ENCODE data around the gene SBF2.

SBF2 gene

DNA sequence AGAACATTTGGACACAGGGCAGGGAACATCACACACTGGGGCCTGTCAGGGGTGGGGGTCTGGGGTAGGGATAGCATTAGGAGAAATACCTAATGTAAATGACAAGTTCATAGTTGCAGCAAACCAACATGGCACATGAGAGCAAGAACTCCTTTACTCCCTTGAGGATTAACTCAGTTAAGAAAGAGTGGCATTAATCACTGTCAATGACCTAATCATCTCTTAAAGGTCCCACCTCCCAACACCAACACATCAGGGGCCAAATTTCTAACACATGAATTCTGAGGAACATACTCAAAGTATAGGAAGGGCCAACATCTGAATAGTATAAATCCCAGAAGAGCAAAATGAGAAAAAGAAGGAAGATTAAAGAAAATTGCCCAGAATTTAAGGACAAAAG is 357.3 kb downstream of the SBF2 start:
- TF ChIP-seq POLR2AphosphoS5 (IDR thresholded peaks at IDR 0.05; ENCODE audit: low read depth, low read length) = no peak
- TF ChIP-seq, protein P1, sequence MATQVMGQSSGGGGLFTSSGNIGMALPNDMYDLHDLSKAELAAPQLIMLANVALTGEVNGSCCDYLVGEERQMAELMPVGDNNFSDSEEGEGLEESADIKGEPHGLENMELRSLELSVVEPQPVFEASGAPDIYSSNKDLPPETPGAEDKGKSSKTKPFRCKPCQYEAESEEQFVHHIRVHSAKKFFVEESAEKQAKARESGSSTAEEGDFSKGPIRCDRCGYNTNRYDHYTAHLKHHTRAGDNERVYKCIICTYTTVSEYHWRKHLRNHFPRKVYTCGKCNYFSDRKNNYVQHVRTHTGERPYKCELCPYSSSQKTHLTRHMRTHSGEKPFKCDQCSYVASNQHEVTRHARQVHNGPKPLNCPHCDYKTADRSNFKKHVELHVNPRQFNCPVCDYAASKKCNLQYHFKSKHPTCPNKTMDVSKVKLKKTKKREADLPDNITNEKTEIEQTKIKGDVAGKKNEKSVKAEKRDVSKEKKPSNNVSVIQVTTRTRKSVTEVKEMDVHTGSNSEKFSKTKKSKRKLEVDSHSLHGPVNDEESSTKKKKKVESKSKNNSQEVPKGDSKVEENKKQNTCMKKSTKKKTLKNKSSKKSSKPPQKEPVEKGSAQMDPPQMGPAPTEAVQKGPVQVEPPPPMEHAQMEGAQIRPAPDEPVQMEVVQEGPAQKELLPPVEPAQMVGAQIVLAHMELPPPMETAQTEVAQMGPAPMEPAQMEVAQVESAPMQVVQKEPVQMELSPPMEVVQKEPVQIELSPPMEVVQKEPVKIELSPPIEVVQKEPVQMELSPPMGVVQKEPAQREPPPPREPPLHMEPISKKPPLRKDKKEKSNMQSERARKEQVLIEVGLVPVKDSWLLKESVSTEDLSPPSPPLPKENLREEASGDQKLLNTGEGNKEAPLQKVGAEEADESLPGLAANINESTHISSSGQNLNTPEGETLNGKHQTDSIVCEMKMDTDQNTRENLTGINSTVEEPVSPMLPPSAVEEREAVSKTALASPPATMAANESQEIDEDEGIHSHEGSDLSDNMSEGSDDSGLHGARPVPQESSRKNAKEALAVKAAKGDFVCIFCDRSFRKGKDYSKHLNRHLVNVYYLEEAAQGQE (IDR thresholded peaks at IDR 0.05; ENCODE audit: insufficient read depth in 1 of 2, low read depth in 2 of 2, low read length in 2 of 2) = no peak
- TF ChIP-seq FOXP2 (optimal IDR thresholded peaks at IDR 0.05; ENCODE audit: borderline replicate concordance, extremely low read depth, extremely low read length, insufficient read depth) = no peak
- no peak for TF ChIP-seq SIN3A (IDR thresholded peaks at IDR 0.05; ENCODE audit: borderline replicate concordance, insufficient read depth, low read length)
- no peak for TF ChIP-seq TAF1 (IDR thresholded peaks at IDR 0.05; ENCODE audit: borderline replicate concordance, insufficient read depth, low read length)

DNA sequence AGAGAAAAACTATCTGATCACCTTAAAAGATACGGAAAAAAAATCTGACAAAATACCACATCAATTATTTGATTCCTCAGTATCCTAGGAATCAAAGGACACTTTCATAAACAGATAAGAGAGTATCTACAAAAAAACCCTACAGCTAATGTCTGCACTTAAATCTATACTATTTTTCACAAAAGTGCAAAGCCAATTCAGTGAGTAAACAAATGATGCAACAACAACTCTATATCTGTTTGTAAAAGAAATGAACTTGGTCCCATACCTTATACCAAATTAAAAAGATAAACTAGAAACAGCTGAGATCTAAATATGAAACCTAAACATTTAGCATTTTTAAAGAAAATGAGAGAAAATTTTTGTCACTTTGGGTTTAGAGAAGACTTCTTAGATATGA is 366.3 kb downstream of the SBF2 start:
- TF ChIP-seq FOXP2 (optimal IDR thresholded peaks at IDR 0.05; ENCODE audit: borderline replicate concordance, extremely low read depth, extremely low read length, insufficient read depth) = no peak
- no peak for TF ChIP-seq TAF1 (IDR thresholded peaks at IDR 0.05; ENCODE audit: borderline replicate concordance, insufficient read depth, low read length)
- TF ChIP-seq SIN3A (IDR thresholded peaks at IDR 0.05; ENCODE audit: borderline replicate concordance, insufficient read depth, low read length) = no peak
- TF ChIP-seq POLR2AphosphoS5 (IDR thresholded peaks at IDR 0.05; ENCODE audit: low read depth, low read length) = no peak
- TF ChIP-seq, protein P1 (IDR thresholded peaks at IDR 0.05; ENCODE audit: insufficient read depth in 1 of 2, low read depth in 2 of 2, low read length in 2 of 2) = no peak

DNA sequence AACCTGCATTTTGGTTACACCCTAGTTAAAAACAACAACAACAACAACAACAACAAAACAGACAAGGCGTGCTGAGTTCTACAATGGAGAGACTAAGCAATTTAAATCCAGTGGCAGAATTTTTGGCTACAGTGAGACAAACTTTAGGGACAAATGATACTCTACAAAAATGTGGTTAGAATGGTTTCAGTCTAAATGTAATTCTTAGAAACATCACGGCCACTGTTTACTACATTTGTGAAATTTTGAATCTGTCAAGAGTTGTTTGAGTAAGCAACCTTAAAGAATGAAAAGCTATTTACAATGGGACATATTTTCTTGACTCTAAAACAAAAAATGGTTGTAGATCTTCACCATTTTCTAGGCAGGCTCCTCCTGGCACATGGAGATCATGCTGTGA is 370.7 kb downstream of the SBF2 start:
- no peak for TF ChIP-seq TAF1 (IDR thresholded peaks at IDR 0.05; ENCODE audit: borderline replicate concordance, insufficient read depth, low read length)
- TF ChIP-seq POLR2AphosphoS5 (IDR thresholded peaks at IDR 0.05; ENCODE audit: low read depth, low read length) = no peak
- TF ChIP-seq, protein P1 (IDR thresholded peaks at IDR 0.05; ENCODE audit: insufficient read depth in 1 of 2, low read depth in 2 of 2, low read length in 2 of 2) = no peak
- no peak for TF ChIP-seq FOXP2 (optimal IDR thresholded peaks at IDR 0.05; ENCODE audit: borderline replicate concordance, extremely low read depth, extremely low read length, insufficient read depth)
- TF ChIP-seq SIN3A (IDR thresholded peaks at IDR 0.05; ENCODE audit: borderline replicate concordance, insufficient read depth, low read length) = no peak

DNA sequence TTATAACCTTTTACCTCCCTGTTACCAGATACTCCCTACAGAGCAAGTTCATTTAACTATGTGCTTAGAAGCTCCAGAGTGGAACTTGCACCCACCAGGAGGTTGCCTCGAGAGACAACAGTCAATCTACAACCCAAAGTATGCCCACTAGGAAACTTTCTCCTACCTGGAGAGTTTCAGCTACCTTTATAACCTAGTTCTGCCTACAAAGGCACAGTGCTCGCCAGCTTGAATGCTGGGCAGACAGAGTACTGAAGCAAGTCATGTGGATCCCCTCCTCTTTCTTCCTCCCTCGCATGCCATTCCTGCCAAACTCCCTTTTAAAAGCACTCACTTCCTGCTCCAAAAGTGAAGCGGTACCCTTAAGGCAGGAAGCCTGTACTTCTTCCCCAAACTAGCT is 371.2 kb downstream of the SBF2 start:
- TF ChIP-seq, protein P1 (IDR thresholded peaks at IDR 0.05; ENCODE audit: insufficient read depth in 1 of 2, low read depth in 2 of 2, low read length in 2 of 2) = no peak
- TF ChIP-seq SIN3A (IDR thresholded peaks at IDR 0.05; ENCODE audit: borderline replicate concordance, insufficient read depth, low read length) (no peak), POLR2AphosphoS5 (IDR thresholded peaks at IDR 0.05; ENCODE audit: low read depth, low read length) (no peak)

DNA sequence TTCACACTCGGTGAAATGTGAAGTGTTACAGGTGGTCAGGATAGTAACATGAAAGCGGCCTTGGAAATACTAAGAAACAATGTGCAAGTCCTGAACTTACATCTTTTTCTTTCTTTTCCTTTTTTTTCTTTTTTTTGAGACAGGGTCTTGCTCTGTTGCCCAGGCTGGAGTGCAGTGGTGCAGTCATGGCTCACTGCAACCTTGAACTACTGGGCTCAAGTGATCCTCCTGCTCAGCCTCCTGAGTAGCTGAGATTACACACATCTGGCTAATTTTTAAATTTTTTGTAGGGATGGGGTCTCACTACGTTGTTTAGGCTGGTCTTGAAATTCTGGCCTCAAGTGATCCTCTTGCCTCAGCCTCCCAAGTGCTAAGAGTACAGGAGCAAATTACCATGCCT is 377.5 kb downstream of the SBF2 start:
- TF ChIP-seq FOXP2 (optimal IDR thresholded peaks at IDR 0.05; ENCODE audit: borderline replicate concordance, extremely low read depth, extremely low read length, insufficient read depth) (no peak), SIN3A (IDR thresholded peaks at IDR 0.05; ENCODE audit: borderline replicate concordance, insufficient read depth, low read length) (no peak), POLR2AphosphoS5 (IDR thresholded peaks at IDR 0.05; ENCODE audit: low read depth, low read length) (no peak), TAF1 (IDR thresholded peaks at IDR 0.05; ENCODE audit: borderline replicate concordance, insufficient read depth, low read length) (no peak)
- TF ChIP-seq, protein P1 (IDR thresholded peaks at IDR 0.05; ENCODE audit: insufficient read depth in 1 of 2, low read depth in 2 of 2, low read length in 2 of 2) = no peak

Data from PFSK-1 (cell line).